Chondrocyte (in vitro differentiated cells): ENCODE results near the gene CTAG1B. TPM values are rescaled to one million over a fixed set of nuclear protein-coding genes. Genes with fewer than 3 reads are reported as not detected.
"Not testable (repeated sequence)": the region's sequence is repeated elsewhere in the genome, so short reads cannot be mapped to it uniquely, and the experiment has no call there.

ENCODE experiments used
- DNase-seq: peaks from one replicate; pipeline ENCODE4 v3.0.0; 2021; ENCODE audit warnings: mixed read lengths, low spot score
- H3K27ac Mint-ChIP-seq: one replicate; pipeline ENCODE4 v1.8.0; 2021; ENCODE audit warnings: mild to moderate bottlenecking, moderate library complexity, mixed read lengths; ENCODE audit not compliant: unreplicated experiment
- H3K27me3 Mint-ChIP-seq: 2 replicates; pipeline ENCODE4 v1.8.0; 2021; ENCODE audit warnings: low read depth, mixed read lengths
- H3K36me3 Mint-ChIP-seq: 2 replicates; pipeline ENCODE4 v1.8.0; 2021; ENCODE audit warnings: low read depth, mixed read lengths
- H3K4me1 Mint-ChIP-seq: 2 replicates; pipeline ENCODE4 v1.8.0; 2021; ENCODE audit warnings: low read depth, mild to moderate bottlenecking, mixed read lengths
- H3K4me3 Mint-ChIP-seq: one replicate; pipeline ENCODE4 v1.8.0; 2021; ENCODE audit warnings: mild to moderate bottlenecking, moderate library complexity, mixed read lengths; ENCODE audit not compliant: unreplicated experiment
- H3K9me3 Mint-ChIP-seq: 2 replicates; pipeline ENCODE4 v1.8.0; 2021; ENCODE audit warnings: low read depth, mixed read lengths
- CTCF ChIP-seq: fragments of 200-600 bp; sonication (generic); IDR thresholded peaks from 2 replicates; pipeline ENCODE4 v1.5.0; 2021; ENCODE audit warnings: antibody characterized with exemption, mild to moderate bottlenecking, moderate library complexity
- long read RNA-seq: library from polyadenylated mRNA; stranded (forward); transcript quantifications from one replicate; pipeline ENCODE4 v2.0.0, GENCODE V29; 2021
- total RNA-seq: library from RNA; stranded (reverse); gene quantifications from 3 replicates; pipeline ENCODE4 v1.2.1, GENCODE V29; 2021

CTAG1B gene
- total RNA-seq: not detected in 3 replicates
- long read RNA-seq: 0 reads

DNA sequence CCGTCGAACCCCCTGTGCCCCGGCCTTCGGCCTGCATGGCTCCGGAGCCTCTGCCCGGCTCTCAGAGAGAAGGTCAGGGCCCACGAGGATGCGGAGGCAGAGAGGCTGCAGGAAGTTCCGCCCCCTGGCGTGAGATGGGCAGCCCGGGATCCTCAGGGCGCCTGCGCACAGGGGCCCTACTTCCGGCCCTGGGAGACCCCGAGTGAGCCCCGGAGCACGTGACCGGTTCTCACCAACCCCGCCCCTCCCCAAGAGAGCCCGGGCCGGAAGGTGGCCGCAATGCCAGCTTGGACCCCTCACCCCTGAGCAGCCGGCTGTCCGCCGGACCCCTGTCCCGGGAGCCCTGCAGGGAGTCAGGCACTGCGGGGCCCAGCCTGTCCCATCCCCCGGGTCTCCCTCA, at the start of gene CTAG1B:
CTAG1B (minus strand) TSS at position 101 of the 400 bp plus-strand sequence; CDS start at position 37, 64 bp downstream.
- H3K9me3 Mint-ChIP-seq, H3K27ac Mint-ChIP-seq, H3K27me3 Mint-ChIP-seq, DNase-seq, H3K4me3 Mint-ChIP-seq, H3K36me3 Mint-ChIP-seq, H3K4me1 Mint-ChIP-seq: not testable (repeated sequence)

GRCh38 chrX:154661899-154662298, 42.8 kb upstream of the CTAG1B start:
- peaks cover 37% of the 10 kb centered on the region for H3K9me3 Mint-ChIP-seq
- H3K27ac Mint-ChIP-seq: no peak overlapping the region
- no peaks in the 10 kb centered on the region for H3K4me1 Mint-ChIP-seq
- no peak for TF ChIP-seq CTCF
- no peak overlapping the region for H3K4me3 Mint-ChIP-seq
- peaks cover 3% of the 10 kb centered on the region for H3K36me3 Mint-ChIP-seq
- DNase-seq: no peak
- H3K27me3 Mint-ChIP-seq: no peaks in the 10 kb centered on the region

DNA sequence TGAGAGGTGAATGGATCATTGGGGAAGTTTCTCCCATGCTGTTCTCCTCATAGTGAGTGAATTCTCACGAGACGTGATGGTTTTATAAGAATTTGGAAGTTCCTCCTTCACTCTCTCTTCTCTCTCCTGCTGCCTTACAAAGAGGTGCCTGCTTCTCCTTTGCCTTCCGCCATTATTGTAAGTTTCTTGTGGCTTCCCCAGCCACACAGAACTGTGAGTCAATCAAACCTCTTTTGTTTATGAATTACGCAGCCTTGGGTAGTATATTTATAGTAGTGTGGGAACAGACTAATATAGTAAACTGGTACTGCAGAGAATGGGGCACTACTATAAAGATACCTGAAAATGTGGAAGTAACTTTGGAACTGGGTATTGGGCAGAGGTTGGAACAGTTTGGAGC, 42.1 kb upstream of the CTAG1B start:
- Mint-ChIP-seq H3K4me3 (no peak overlapping the region), H3K36me3 (no peaks in the 10 kb centered on the region), H3K27me3 (no peaks in the 10 kb centered on the region), H3K27ac (no peak overlapping the region), H3K4me1 (no peaks in the 10 kb centered on the region), H3K9me3 (peaks cover 34% of the 10 kb centered on the region)
- TF ChIP-seq CTCF: no peak
- no peak for DNase-seq

DNA sequence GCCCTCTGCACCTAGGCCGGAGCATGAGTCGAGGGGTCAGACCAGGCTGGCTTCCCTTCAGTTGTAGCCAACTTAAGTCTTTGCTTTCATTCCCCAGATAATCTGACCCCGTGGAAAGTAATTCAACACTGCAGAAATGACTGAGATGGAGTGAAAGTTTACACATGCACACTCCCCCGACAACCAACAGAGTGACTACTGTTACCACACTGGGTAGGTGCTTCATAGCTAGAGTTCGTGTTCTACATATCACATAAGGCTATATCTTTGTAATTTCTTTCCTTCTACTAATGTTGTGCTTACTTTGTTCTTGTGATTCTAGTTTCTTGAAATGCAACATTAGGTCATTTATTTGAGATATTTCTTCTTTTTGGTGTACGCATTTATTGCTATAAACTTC, 41.5 kb upstream of the CTAG1B start:
- DNase-seq: no peak
- Mint-ChIP-seq H3K36me3 (no peaks in the 10 kb centered on the region), H3K4me3 (no peak overlapping the region), H3K9me3 (peaks cover 31% of the 10 kb centered on the region), H3K27me3 (no peaks in the 10 kb centered on the region), H3K4me1 (no peaks in the 10 kb centered on the region), H3K27ac (no peak overlapping the region)
- TF ChIP-seq CTCF: no peak

GRCh38 chrX:154658957-154659356, 39.9 kb upstream of the CTAG1B start:
- Mint-ChIP-seq H3K27ac (no peak overlapping the region), H3K4me1 (no peaks in the 10 kb centered on the region), H3K36me3 (no peaks in the 10 kb centered on the region), H3K9me3 (peaks cover 31% of the 10 kb centered on the region), H3K4me3 (no peak overlapping the region), H3K27me3 (no peaks in the 10 kb centered on the region)
- DNase-seq: peak; percentile 59
- TF ChIP-seq CTCF: no peak

DNA sequence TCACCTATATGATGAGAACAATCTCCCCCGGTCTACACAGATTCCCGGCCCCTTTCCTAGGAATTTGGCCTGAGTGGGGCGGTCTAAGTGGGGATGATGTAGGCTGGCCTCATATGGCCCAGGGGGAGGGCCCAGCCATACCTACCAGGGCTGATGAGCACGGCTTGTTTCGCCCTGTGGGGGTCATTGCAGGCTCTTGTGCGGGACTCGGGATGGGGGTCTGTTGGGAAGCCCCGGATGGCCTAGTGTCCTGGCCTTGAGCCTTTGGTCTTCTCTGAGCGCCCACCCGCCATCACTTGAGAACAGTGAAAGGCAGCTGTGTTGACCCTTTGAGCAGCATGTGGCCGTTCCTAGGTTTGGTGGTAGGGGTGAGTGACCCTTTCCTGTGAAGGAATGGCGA, 39.1 kb upstream of the CTAG1B start:
- DNase-seq: peak; percentile 62
- Mint-ChIP-seq H3K27ac (no peak overlapping the region), H3K4me3 (no peak overlapping the region), H3K9me3 (peaks cover 26% of the 10 kb centered on the region), H3K4me1 (no peaks in the 10 kb centered on the region), H3K27me3 (no peaks in the 10 kb centered on the region), H3K36me3 (no peaks in the 10 kb centered on the region)
- TF ChIP-seq CTCF: no peak
